Brain microvascular endothelial cell (primary cell): ENCODE measurements around the gene ACKR2.

Experiments used
- DNase-seq: peaks from one replicate; pipeline ENCODE4 v3.0.0-alpha.2; 2020
- H3K27ac ChIP-seq: fragments of 250-450 bp; sonication (Bioruptor Pico); 2 replicates; pipeline ENCODE4 v1.5.1; 2020; ENCODE audit warnings: mild to moderate bottlenecking, moderate library complexity
- H3K27me3 ChIP-seq: fragments of 250-450 bp; sonication (Bioruptor Pico); replicated peaks from 2 replicates; pipeline ENCODE4 v1.5.1; 2020; ENCODE audit warnings: mild to moderate bottlenecking
- H3K36me3 ChIP-seq: fragments of 250-450 bp; sonication (Bioruptor Pico); replicated peaks from 2 replicates; pipeline ENCODE4 v1.5.1; 2020; ENCODE audit warnings: mild to moderate bottlenecking
- H3K4me3 ChIP-seq: 2 replicates; pipeline ENCODE4 v1.5.1; 2011; ENCODE audit warnings: low read depth, mild to moderate bottlenecking, control low read depth, low read length, moderate library complexity
- in situ Hi-C: cut with HindIII; loops from 2 replicates; pipeline ENCODE4 v1.10.0; 2017; ENCODE audit warnings: low sequenced_read_pairs, low pct_ligation_motif_present
- TF ChIP-seq, protein P1 (sequence below): IDR thresholded peaks from 2 replicates; pipeline ENCODE4 v1.5.1; 2011; ENCODE audit warnings: low read depth, mild to moderate bottlenecking, moderate library complexity, low read length, control low read depth, inconsistent platforms; ENCODE audit errors: missing control alignments

Gene ACKR2

GRCh38 chr3:42846685-42847522 is 37.7 kb downstream of the ACKR2 start:
- H3K4me3 ChIP-seq: no peak overlapping the region
- no peaks in the 10 kb centered on the region for H3K27me3 ChIP-seq
- DNase-seq: no peak
- in situ Hi-C loops: no loop called here
- H3K27ac ChIP-seq: no peak overlapping the region
- TF ChIP-seq, protein P1, sequence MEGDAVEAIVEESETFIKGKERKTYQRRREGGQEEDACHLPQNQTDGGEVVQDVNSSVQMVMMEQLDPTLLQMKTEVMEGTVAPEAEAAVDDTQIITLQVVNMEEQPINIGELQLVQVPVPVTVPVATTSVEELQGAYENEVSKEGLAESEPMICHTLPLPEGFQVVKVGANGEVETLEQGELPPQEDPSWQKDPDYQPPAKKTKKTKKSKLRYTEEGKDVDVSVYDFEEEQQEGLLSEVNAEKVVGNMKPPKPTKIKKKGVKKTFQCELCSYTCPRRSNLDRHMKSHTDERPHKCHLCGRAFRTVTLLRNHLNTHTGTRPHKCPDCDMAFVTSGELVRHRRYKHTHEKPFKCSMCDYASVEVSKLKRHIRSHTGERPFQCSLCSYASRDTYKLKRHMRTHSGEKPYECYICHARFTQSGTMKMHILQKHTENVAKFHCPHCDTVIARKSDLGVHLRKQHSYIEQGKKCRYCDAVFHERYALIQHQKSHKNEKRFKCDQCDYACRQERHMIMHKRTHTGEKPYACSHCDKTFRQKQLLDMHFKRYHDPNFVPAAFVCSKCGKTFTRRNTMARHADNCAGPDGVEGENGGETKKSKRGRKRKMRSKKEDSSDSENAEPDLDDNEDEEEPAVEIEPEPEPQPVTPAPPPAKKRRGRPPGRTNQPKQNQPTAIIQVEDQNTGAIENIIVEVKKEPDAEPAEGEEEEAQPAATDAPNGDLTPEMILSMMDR: no peak
- no peaks in the 10 kb centered on the region for H3K36me3 ChIP-seq

DNA sequence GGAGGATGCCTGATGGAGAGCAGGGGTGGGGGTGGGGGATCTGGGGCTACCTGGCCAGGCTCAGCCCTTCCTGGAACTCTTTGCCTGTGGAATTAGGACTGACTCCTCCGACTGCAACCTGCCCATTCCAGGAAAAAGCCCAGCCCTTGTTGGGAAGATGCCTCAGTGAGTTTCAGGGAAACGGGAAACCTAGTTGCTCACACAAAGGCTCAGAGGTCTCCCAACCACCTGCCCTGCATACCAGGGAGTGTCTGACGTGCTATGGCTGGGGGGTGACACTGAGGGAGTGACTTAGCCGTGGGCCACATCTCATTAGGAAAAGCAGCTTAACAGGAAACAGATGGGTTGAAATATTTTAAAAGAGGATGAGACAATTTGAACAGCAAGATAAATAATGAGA is 38.5 kb downstream of the ACKR2 start:
- no peaks in the 10 kb centered on the region for H3K27me3 ChIP-seq
- in situ Hi-C loops: no loop called here
- TF ChIP-seq, protein P1: no peak
- H3K36me3 ChIP-seq: no peaks in the 10 kb centered on the region
- no peak overlapping the region for H3K27ac ChIP-seq
- no peak for DNase-seq
- H3K4me3 ChIP-seq: no peak overlapping the region

DNA sequence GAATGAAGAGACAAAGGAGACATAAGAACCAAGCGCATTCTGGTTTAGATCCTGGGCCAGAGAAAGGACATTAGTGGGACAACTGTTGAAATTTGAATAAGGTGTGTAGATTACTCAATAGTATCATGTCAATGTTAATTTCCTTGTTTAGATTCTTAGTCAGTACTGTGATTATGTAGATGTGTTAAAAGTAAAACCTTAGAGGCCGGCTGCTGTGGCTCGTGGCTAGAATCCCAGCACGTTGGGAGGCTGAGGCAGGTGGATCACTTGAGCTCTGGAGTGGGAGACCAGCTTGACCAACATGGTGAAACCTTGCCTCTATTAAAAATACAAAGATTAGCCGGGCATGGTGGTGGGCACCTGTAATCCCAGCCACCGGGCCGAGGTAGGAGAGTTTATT is 39.8 kb downstream of the ACKR2 start:
- Histone ChIP-seq H3K36me3 (no peaks in the 10 kb centered on the region), H3K27me3 (no peaks in the 10 kb centered on the region), H3K4me3 (no peak overlapping the region), H3K27ac (no peak overlapping the region)
- in situ Hi-C loops: no loop called here
- no peak for DNase-seq
- TF ChIP-seq, protein P1: no peak

GRCh38 chr3:42850263-42850662 is 41.0 kb downstream of the ACKR2 start:
- H3K36me3 ChIP-seq: no peaks in the 10 kb centered on the region
- no peak overlapping the region for H3K4me3 ChIP-seq
- no peak for DNase-seq
- in situ Hi-C loops: no loop called here
- TF ChIP-seq, protein P1: no peak
- no peaks in the 10 kb centered on the region for H3K27me3 ChIP-seq
- no peak overlapping the region for H3K27ac ChIP-seq

DNA sequence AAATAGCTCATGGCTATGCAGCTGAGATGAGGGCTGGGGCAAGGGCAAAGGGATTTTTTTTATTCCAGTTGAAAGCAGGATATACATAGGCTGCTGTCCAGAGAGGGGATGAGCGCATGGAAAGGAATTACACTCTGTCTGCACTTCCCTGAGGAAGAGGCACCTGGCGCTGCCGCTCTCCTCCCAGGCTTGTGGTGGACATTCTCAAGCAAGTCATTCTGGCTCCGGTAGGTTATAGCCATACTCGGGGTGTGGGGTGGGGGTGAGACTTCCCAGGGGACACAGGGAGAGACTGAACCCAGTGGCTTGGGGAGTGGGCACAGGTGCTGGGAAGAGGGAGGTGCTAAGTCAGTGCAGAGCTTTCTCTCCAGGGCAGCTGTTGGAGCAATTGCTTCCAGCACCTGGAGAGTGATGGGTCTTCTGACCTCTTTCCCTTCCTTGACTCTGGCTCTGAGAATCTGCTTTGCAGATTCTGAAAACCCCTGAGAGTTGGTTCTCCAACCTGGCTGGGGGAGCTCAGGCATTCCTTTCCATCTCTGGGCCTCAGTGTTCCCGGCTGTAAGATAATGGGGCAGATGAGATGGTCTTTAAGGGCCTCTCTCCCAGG is 42.1 kb downstream of the ACKR2 start:
- DNase-seq: no peak
- no peaks in the 10 kb centered on the region for H3K27me3 ChIP-seq
- in situ Hi-C loops: no loop called here
- H3K27ac ChIP-seq: no peak overlapping the region
- H3K36me3 ChIP-seq: no peaks in the 10 kb centered on the region
- no peak overlapping the region for H3K4me3 ChIP-seq
- TF ChIP-seq, protein P1: no peak
